Psoas muscle (tissue), 8 donors: ENCODE results near the gene PRSS21. TPM values are rescaled to one million over a fixed set of nuclear protein-coding genes. Genes with fewer than 3 reads are reported as not detected.
A peak's percentile ranks its signal among the peaks of the same experiment; 100 is the strongest.

Source experiments
- ATAC-seq, 4 donors: fragments of 200-7000 bp; cut with Tn5 transposase; one replicate each; pipeline ENCODE4 v1.9.1; 2020; ENCODE audit warnings: moderate library complexity in 3 of 4, mild to moderate bottlenecking in 2 of 4
- DNase-seq, 2 donors: peaks; one replicate each; pipeline ENCODE4 v3.0.0-alpha.2; 2020
- H3K27ac ChIP-seq: fragments of 200-600 bp; one replicate; pipeline ENCODE4 v1.8.0; 2022
- H3K27me3 ChIP-seq, 3 donors: fragments of 200-600 bp in 1 of 3; one replicate each; pipeline versions ENCODE4 v1.6.1 to v1.8.0; 2013 to 2022; ENCODE audit warnings: low read length in 2 of 3, mild to moderate bottlenecking in 2 of 3, moderate library complexity in 1 of 3; ENCODE audit not compliant: insufficient read depth in 3 of 3
- H3K36me3 ChIP-seq, 2 donors: fragments of 200-600 bp in 1 of 2; one replicate each; pipeline versions ENCODE4 v1.6.1 to v1.8.0; 2013 to 2022; ENCODE audit warnings: low read depth in 1 of 2, mild to moderate bottlenecking in 1 of 2, moderate library complexity in 1 of 2; ENCODE audit not compliant: insufficient read depth in 1 of 2
- H3K4me1 ChIP-seq: fragments of 200-600 bp; one replicate; pipeline ENCODE4 v1.8.0; 2022
- H3K4me3 ChIP-seq: fragments of 200-600 bp; one replicate; pipeline ENCODE4 v1.8.0; 2022; ENCODE audit warnings: mild to moderate bottlenecking
- H3K9me3 ChIP-seq: fragments of 200-600 bp; one replicate; pipeline ENCODE4 v1.8.0; 2022
- CTCF ChIP-seq: fragments of 200-600 bp; IDR thresholded peaks from one replicate; pipeline ENCODE4 v1.8.0; 2022; ENCODE audit warnings: antibody characterized with exemption
- WGBS, 3 donors: extraction: QIAGEN DNeasy Blood & Tissue Kit; methylation state at CpG; one replicate each; pipeline versions ENCODE4 v1.1.6 to v1.1.7; 2013; 5-methylcytosine and 5-hydroxymethylcytosine counted together
- intact Hi-C, 2 donors: fragments of 100-400 bp; cut with DNase I; formaldehyde crosslinking; loops; one replicate each; pipeline versions ENCODE4 v1.11.0 to v1.14.2; 2022
- polyA plus RNA-seq, 3 donors: library from polyadenylated mRNA; stranded (reverse); fragments of 200-250 nt; gene quantifications; one replicate each; pipeline ENCODE4 v1.2.3, GENCODE V29; 2013
- total RNA-seq, 4 donors: library from RNA; stranded (reverse); fragmentation: NEBNext Ultra II Directional in 2 of 4; extraction: Animal tissue kit (Norgen Biotek cat#: 25700) in 2 of 4; gene quantifications; one replicate each; pipeline versions ENCODE4 v1.2.1 to v1.2.4, GENCODE V29; 2021 to 2023
- donor health status: healthy with polysubstance abuse.
- donor health status: DM: no; HTN: no; CAD: no; lungs with moderate emphysema.
- donor health status: Bipolar disorder and iron deficiency.
- donor health status: healthy.
- donor health status: DM: yes; HTN: yes; CAD: no.
- donor health status: DM: no; HTN: no; CAD: no.
- donor health status: DM: no; HTN: no; CAD: no.
- donor health status: DM: yes; HTN: yes; CAD: no.

The PRSS21 gene
- total and polyA plus RNA-seq, 7 donors, result 0.05 to 0.20 (median 0.10) TPM; not detected in 4

- no peak for ATAC-seq
- Histone ChIP-seq H3K9me3 (no peaks in the 10 kb centered on the region), H3K4me3 (no peak overlapping the region), H3K27ac (no peak overlapping the region), H3K27me3 (peaks cover 0 to 34% (median 5%) of the 10 kb centered on the region in 3 donors), H3K4me1 (no peaks in the 10 kb centered on the region), H3K36me3 (no peaks in the 10 kb centered on the region)
- intact Hi-C loops, result no loop called here
- 55 to 56% (median 55%) methylated on average over 3 of the region's 3 CpGs for WGBS, 3 donors
- TF ChIP-seq CTCF, result no peak
- DNase-seq, result no peak
Measured at GRCh38 chr16:2846511-2847310, 29.7 kb downstream of the PRSS21 start.

- intact Hi-C loops, result no loop called here
- peaks cover 0 to 55% (median 23%) of the 10 kb centered on the region in 3 donors for H3K27me3 ChIP-seq
- no peaks in the 10 kb centered on the region for H3K36me3 ChIP-seq
- WGBS, 3 donors, result 71 to 77% (median 71%) methylated on average over 16 of the region's 16 CpGs
- no peaks in the 10 kb centered on the region for H3K4me1 ChIP-seq
- no peak for TF ChIP-seq CTCF
- no peak overlapping the region for H3K4me3 ChIP-seq
- peaks cover 3% of the 10 kb centered on the region for H3K9me3 ChIP-seq
- ATAC-seq (no peak), DNase-seq (peak in 1 of 2 donors; percentile 28)
- no peak overlapping the region for H3K27ac ChIP-seq
Measured at GRCh38 chr16:2848933-2849725, 32.1 kb downstream of the PRSS21 start.

GRCh38 chr16:2852003-2852730 lies 35.1 kb downstream of the PRSS21 start:
- Histone ChIP-seq H3K9me3 (peaks cover 8% of the 10 kb centered on the region), H3K4me3 (no peak overlapping the region), H3K27ac (no peak overlapping the region), H3K27me3 (peaks cover 0 to 64% (median 24%) of the 10 kb centered on the region in 3 donors), H3K4me1 (no peaks in the 10 kb centered on the region), H3K36me3 (no peaks in the 10 kb centered on the region)
- DNase-seq (peak in 1 of 2 donors; percentile 34), ATAC-seq (no peak)
- intact Hi-C loops, result no loop called here
- 85 to 90% (median 86%) methylated on average over 14 to 16 of the region's 16 CpGs for WGBS, 3 donors
- no peak for TF ChIP-seq CTCF

GRCh38 chr16:2852731-2853507 lies 35.9 kb downstream of the PRSS21 start:
- peaks cover 8% of the 10 kb centered on the region for H3K9me3 ChIP-seq
- peaks cover 0 to 70% (median 26%) of the 10 kb centered on the region in 3 donors for H3K27me3 ChIP-seq
- H3K27ac ChIP-seq, result no peak overlapping the region
- peak in 1 of 2 donors; percentile 38 for DNase-seq
- ATAC-seq, result no peak
- TF ChIP-seq CTCF, result no peak
- no peaks in the 10 kb centered on the region for H3K36me3 ChIP-seq
- 41 to 48% (median 42%) methylated on average over 46 to 56 of the region's 56 CpGs for WGBS, 3 donors
- H3K4me3 ChIP-seq, result no peak overlapping the region
- intact Hi-C loops, result no loop called here
- no peaks in the 10 kb centered on the region for H3K4me1 ChIP-seq
